ENCODE data around the gene ABCB8.
"Not testable (repeated sequence)": the region's sequence is repeated elsewhere in the genome, so short reads cannot be mapped to it uniquely, and the experiment has no call there.

The ABCB8 gene

GRCh38 chr7:151040616-151041375, 12.5 kb downstream of the ABCB8 start:
- DNase-seq (ENCODE audit: low spot score) (no peak), ATAC-seq (ENCODE audit: low read depth) (no peak)
- Histone ChIP-seq H3K27me3 (ENCODE audit: insufficient read depth, poor library complexity, severe bottlenecking) (no peaks in the 10 kb centered on the region), H3K4me1 (ENCODE audit: insufficient read depth, poor library complexity, severe bottlenecking) (peaks cover 14% of the 10 kb centered on the region), H3K27ac (ENCODE audit: poor library complexity, severe bottlenecking) (no peak overlapping the region), H3K36me3 (ENCODE audit: low read depth) (no peaks in the 10 kb centered on the region), H3K4me3 (ENCODE audit: severe bottlenecking) (no peak overlapping the region), H3K9me3 (ENCODE audit: severe bottlenecking) (no peaks in the 10 kb centered on the region)
- TF ChIP-seq CTCF (IDR thresholded peaks at IDR 0.05; ENCODE audit: poor library complexity, severe bottlenecking) = no peak

DNA sequence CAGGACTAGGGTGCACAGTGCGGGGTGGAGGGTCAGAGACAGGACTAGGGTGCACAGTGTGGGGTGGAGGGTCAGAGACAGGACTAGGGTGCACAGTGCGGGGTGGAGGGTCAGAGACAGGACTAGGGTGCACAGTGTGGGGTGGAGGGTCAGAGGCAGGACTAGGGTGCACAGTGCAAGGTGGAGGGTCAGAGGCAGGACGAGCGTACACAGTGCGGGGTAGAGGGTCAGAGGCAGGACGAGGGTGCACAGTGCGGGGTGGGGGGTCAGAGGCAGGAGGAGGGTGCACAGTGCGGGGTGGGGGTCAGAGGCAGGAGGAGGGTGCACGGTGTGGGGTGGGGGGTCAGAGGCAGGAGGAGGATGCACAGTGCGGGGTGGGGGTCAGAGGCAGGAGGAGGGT, 15.2 kb downstream of the ABCB8 start:
- H3K4me1 ChIP-seq (ENCODE audit: insufficient read depth, poor library complexity, severe bottlenecking) = peaks cover 14% of the 10 kb centered on the region
- not testable (repeated sequence) for H3K36me3 ChIP-seq (ENCODE audit: low read depth); DNase-seq (ENCODE audit: low spot score); H3K27me3 ChIP-seq (ENCODE audit: insufficient read depth, poor library complexity, severe bottlenecking); H3K27ac ChIP-seq (ENCODE audit: poor library complexity, severe bottlenecking); ATAC-seq (ENCODE audit: low read depth); H3K9me3 ChIP-seq (ENCODE audit: severe bottlenecking); H3K4me3 ChIP-seq (ENCODE audit: severe bottlenecking)

DNA sequence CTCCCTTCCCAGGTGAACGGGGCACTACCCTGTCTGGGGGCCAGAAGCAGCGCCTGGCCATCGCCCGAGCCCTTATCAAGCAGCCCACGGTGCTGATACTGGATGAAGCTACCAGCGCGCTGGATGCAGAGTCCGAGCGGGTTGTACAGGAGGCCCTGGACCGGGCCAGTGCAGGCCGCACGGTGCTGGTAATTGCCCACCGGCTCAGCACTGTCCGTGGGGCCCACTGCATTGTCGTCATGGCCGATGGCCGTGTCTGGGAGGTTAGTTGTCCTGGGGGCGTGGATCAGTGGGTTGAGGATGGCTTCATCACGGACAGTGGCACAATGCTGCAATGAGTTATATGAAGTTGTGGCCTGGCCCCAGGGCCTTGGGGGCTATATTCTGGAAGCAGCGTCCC, 15.7 kb downstream of the ABCB8 start:
- H3K4me3 ChIP-seq (ENCODE audit: severe bottlenecking) = no peak overlapping the region
- H3K36me3 ChIP-seq (ENCODE audit: low read depth) = no peaks in the 10 kb centered on the region
- ATAC-seq (ENCODE audit: low read depth) (no peak), DNase-seq (ENCODE audit: low spot score) (no peak)
- no peaks in the 10 kb centered on the region for H3K9me3 ChIP-seq (ENCODE audit: severe bottlenecking)
- H3K4me1 ChIP-seq (ENCODE audit: insufficient read depth, poor library complexity, severe bottlenecking) = peaks cover 9% of the 10 kb centered on the region
- no peak for TF ChIP-seq CTCF (IDR thresholded peaks at IDR 0.05; ENCODE audit: poor library complexity, severe bottlenecking)
- H3K27ac ChIP-seq (ENCODE audit: poor library complexity, severe bottlenecking) = no peak overlapping the region
- H3K27me3 ChIP-seq (ENCODE audit: insufficient read depth, poor library complexity, severe bottlenecking) = no peaks in the 10 kb centered on the region

GRCh38 chr7:151045262-151045661, 17.0 kb downstream of the ABCB8 start:
- TF ChIP-seq CTCF (IDR thresholded peaks at IDR 0.05; ENCODE audit: poor library complexity, severe bottlenecking) = no peak
- ATAC-seq (ENCODE audit: low read depth) = no peak

GRCh38 chr7:151045967-151046366, 17.7 kb downstream of the ABCB8 start:
- no peaks in the 10 kb centered on the region for H3K36me3 ChIP-seq (ENCODE audit: low read depth)
- ATAC-seq (ENCODE audit: low read depth) (no peak), DNase-seq (ENCODE audit: low spot score) (no peak)
- H3K27me3 ChIP-seq (ENCODE audit: insufficient read depth, poor library complexity, severe bottlenecking) = peaks cover 6% of the 10 kb centered on the region
- no peaks in the 10 kb centered on the region for H3K4me1 ChIP-seq (ENCODE audit: insufficient read depth, poor library complexity, severe bottlenecking)
- no peak overlapping the region for H3K27ac ChIP-seq (ENCODE audit: poor library complexity, severe bottlenecking)
- no peak for TF ChIP-seq CTCF (IDR thresholded peaks at IDR 0.05; ENCODE audit: poor library complexity, severe bottlenecking)
- no peak overlapping the region for H3K4me3 ChIP-seq (ENCODE audit: severe bottlenecking)
- H3K9me3 ChIP-seq (ENCODE audit: severe bottlenecking) = no peaks in the 10 kb centered on the region

More at GRCh38 chr7:151045262-151045661, 17.0 kb downstream of the ABCB8 start:
- no peak for DNase-seq (ENCODE audit: low spot score)
- Histone ChIP-seq H3K36me3 (ENCODE audit: low read depth) (no peaks in the 10 kb centered on the region), H3K4me3 (ENCODE audit: severe bottlenecking) (no peak overlapping the region), H3K9me3 (ENCODE audit: severe bottlenecking) (no peaks in the 10 kb centered on the region), H3K4me1 (ENCODE audit: insufficient read depth, poor library complexity, severe bottlenecking) (no peaks in the 10 kb centered on the region), H3K27me3 (ENCODE audit: insufficient read depth, poor library complexity, severe bottlenecking) (no peaks in the 10 kb centered on the region), H3K27ac (ENCODE audit: poor library complexity, severe bottlenecking) (no peak overlapping the region)
